Nephron progenitor cell (in vitro differentiated cells): ENCODE results near the gene PRPH.

Experiments used
- DNase-seq: peaks from one replicate; pipeline ENCODE4 v3.0.0; 2021
- H3K27ac Mint-ChIP-seq: 2 replicates; pipeline ENCODE4 v1.8.0; 2021; ENCODE audit warnings: mild to moderate bottlenecking, moderate library complexity, mixed read lengths
- H3K27me3 Mint-ChIP-seq: 2 replicates; pipeline ENCODE4 v1.8.0; 2021; ENCODE audit warnings: mild to moderate bottlenecking, low read depth, mixed read lengths; ENCODE audit not compliant: poor library complexity
- H3K36me3 Mint-ChIP-seq: 2 replicates; pipeline ENCODE4 v1.8.0; 2021; ENCODE audit warnings: low read depth, mixed read lengths
- H3K4me1 Mint-ChIP-seq: 2 replicates; pipeline ENCODE4 v1.8.0; 2021; ENCODE audit warnings: mixed read lengths
- H3K4me3 Mint-ChIP-seq: 2 replicates; pipeline ENCODE4 v1.8.0; 2021; ENCODE audit warnings: mild to moderate bottlenecking, moderate library complexity, mixed read lengths
- H3K9me3 Mint-ChIP-seq: 2 replicates; pipeline ENCODE4 v1.8.0; 2021; ENCODE audit warnings: mild to moderate bottlenecking, moderate library complexity, mixed read lengths
- TF ChIP-seq, protein P1 (sequence below): fragments of 200-600 bp; sonication (generic); IDR thresholded peaks from 2 replicates; pipeline ENCODE4 v1.5.0; 2021; ENCODE audit warnings: antibody characterized with exemption

Gene PRPH

DNA sequence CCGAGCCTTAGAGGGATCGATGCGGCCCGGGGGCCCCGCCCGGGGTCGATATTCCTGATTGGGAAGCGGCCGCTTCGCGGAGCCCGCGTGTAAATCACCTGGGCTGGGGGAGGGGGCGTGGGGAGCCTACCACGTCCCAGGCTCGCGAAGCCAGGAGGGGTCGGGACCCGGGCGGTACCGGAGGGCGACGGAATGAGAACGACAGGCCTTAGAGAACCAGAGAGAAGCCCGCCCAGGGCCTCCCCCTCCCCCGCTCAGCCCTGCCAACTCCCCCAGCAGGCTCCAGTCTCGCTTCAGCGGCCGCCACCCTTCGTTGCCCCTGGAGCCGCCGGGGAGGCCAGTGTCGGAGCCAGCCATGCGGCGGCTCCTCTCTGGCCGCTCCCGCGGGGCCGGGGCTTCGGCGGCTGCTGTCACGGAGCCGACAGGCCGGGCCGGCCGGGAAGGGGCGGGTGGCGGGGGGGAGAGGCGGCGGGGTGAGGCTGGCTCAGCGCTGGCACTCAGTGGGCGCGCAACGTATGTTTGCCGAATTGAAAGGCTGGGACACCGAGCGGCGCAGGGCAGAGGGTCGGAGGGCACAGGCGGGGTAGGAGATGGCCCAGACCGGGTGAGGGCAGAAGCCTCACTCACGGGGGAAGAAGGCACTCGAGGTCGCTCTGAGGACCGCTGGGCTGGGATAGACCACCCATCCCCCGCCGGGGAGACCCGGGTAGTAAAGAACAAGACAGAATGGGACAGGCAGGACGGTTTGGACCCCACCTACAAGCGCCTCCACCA, 50.3 kb downstream of the PRPH start:
- Mint-ChIP-seq H3K36me3 (no peaks in the 10 kb centered on the region), H3K27me3 (peaks cover 88% of the 10 kb centered on the region), H3K4me3 (peak overlapping the region; percentile 78), H3K27ac (no peak overlapping the region), H3K4me1 (peaks cover 64% of the 10 kb centered on the region), H3K9me3 (no peaks in the 10 kb centered on the region)
- TF ChIP-seq, protein P1, sequence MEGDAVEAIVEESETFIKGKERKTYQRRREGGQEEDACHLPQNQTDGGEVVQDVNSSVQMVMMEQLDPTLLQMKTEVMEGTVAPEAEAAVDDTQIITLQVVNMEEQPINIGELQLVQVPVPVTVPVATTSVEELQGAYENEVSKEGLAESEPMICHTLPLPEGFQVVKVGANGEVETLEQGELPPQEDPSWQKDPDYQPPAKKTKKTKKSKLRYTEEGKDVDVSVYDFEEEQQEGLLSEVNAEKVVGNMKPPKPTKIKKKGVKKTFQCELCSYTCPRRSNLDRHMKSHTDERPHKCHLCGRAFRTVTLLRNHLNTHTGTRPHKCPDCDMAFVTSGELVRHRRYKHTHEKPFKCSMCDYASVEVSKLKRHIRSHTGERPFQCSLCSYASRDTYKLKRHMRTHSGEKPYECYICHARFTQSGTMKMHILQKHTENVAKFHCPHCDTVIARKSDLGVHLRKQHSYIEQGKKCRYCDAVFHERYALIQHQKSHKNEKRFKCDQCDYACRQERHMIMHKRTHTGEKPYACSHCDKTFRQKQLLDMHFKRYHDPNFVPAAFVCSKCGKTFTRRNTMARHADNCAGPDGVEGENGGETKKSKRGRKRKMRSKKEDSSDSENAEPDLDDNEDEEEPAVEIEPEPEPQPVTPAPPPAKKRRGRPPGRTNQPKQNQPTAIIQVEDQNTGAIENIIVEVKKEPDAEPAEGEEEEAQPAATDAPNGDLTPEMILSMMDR: no peak
- DNase-seq: peak; percentile 88

DNA sequence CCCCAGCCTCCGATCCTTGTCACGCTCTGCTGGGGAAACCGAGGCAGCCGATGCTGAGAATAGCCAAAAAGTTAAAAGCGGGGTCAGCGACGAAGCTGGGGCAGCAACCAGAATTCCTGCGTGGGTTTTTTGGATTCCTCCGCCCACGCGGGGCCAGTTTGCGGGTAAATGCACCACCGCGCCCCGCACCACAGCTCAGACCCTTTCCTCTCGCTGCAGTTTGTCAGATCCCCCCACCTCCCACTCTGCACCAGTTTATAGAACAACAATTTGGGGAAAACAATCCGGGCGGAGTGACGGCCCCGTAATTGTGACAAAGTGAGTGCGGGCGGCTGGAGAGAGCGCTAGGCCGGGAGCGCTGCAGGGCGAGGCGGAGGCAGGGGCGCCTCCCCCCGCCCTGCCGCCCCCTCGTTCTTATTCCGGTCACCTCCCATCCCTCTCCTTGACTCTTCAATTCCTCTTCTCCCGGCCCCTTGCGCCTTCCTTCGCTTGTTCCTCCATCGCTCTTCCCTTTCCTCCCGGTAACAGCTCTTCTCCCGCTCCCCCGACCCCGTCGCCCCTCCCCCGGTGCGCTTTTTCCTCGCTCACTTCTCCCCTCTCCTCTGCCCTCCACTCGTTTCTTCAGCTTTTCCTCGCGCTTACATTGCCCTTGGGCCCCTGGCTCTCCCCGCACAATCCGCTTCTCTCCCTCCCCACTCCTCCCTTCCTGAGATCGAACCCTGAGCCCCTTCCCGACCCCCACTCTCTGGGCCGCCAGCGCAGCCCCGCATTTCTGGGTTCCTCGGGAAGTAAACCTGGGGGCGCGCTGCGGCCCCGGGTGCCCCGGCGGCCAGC, 51.1 kb downstream of the PRPH start:
- DNase-seq: peak; percentile 50
- Mint-ChIP-seq H3K4me1 (peaks cover 56% of the 10 kb centered on the region), H3K9me3 (no peaks in the 10 kb centered on the region), H3K36me3 (no peaks in the 10 kb centered on the region), H3K27ac (no peak overlapping the region), H3K4me3 (peak overlapping the region; percentile 78), H3K27me3 (peaks cover 88% of the 10 kb centered on the region)
- TF ChIP-seq, protein P1: no peak

DNA sequence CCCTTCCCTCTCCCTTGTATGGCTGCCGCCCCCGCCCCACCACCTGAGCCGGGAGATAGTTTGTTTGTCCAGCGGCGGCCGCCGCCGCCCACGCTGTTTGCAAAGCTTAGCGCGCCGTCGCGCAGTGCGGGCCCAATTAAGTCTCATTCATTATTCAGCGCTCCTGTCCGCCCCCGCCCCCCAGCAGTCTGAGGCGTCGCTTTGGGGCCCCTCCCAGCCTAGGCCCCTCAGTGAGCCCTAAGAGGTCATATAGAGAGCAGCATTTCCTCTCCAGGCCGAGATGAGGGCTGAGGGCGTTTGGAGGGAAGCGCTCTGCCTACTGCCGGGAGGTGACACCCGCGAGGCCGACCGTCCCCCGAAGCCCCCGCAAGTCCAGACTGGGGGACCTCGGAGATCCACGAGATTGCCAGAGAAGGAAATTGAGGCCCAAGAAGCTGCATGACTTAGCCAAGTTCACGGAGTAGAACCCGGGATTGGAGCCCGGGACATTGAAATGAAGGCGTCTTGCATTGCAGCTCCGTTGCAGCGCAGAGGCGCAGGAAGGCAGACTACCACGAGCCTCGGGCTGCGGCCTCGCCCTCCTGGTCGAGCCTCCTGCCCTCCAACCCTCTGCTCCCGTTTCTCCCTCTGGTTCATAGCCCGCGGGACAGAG, 51.8 kb downstream of the PRPH start, which contains the start of gene DNAJC22:
TSS of gene DNAJC22 (plus strand) at position 230 of the 652 bp plus-strand sequence. CDS start 1,985 bp downstream, outside the sequence.
- TF ChIP-seq, protein P1: no peak
- Mint-ChIP-seq H3K27ac (no peak within 1 kb of the TSS), H3K4me3 (peak within 1 kb of the TSS; percentile 78), H3K36me3 (no peaks in the 10 kb centered on the region), H3K9me3 (no peaks in the 10 kb centered on the region), H3K4me1 (peaks cover 51% of the 10 kb centered on the region), H3K27me3 (peaks cover 88% of the 10 kb centered on the region)
- peak; percentile 60 for DNase-seq

DNA sequence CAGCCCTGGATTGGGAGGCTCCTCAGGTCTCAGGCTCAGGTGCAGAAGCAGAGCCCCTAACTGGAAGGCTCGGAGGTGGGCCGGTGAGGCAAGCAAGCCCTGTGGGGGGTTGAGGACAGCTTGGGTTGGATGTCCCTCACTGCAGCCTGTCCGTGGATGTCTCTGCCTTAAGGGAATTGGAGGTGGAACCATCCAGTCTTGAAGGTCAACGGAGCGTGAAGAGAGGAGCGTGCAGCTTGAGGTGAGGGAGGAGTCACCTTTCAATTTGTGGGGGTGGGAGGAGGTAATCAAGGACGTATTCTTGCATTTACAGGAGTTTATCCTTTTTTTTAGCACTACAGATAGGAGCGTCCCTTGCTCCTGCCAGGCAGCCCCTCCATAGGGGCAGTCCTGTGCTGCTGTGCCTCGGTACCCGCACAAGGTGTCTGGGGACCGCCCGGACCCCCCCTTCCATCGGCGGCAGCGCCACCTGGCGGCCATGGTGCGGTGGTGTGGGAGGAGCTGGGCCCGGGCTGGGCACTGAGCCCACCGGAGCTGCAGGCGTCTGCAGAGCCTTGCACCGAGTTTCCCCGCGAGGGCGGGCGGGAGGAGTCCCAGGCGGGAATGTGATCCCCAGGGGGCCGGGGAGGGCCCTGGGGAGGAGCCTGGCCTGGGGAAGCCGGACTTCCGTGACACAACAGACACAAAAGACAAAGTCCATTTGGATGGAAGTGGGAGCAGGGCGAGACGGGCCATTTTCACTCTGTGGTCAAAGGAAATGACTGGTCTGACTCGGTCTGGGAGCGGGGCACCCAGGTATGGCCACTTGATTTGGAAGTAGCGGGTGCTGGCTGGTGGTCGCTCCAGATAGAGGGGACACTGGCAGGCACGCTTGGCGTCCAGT, 52.6 kb downstream of the PRPH start:
- DNase-seq: peak; percentile 90
- no peak overlapping the region for H3K27ac Mint-ChIP-seq
- H3K36me3 Mint-ChIP-seq: no peaks in the 10 kb centered on the region
- H3K4me3 Mint-ChIP-seq: peak overlapping the region; percentile 78
- TF ChIP-seq, protein P1: peak; percentile 98
- H3K27me3 Mint-ChIP-seq: peaks cover 92% of the 10 kb centered on the region
- H3K4me1 Mint-ChIP-seq: peaks cover 51% of the 10 kb centered on the region
- no peaks in the 10 kb centered on the region for H3K9me3 Mint-ChIP-seq
